Suprapubic skin (tissue), 4 donors: ENCODE measurements around the gene CRYBA2. TPM values are rescaled to one million over a fixed set of nuclear protein-coding genes. Genes with fewer than 3 reads are reported as not detected.
A peak's percentile ranks its signal among the peaks of the same experiment; 100 is the strongest.

ENCODE experiments used
- DNase-seq, 2 donors: peaks; one replicate each; pipeline ENCODE4 v3.0.0-alpha.2; 2019; ENCODE audit warnings: low spot score in 2 of 2
- H3K27ac ChIP-seq: fragments of 200-600 bp; sonication (generic); one replicate; pipeline ENCODE4 v1.5.1; 2019
- H3K27me3 ChIP-seq: fragments of 200-600 bp; sonication (generic); one replicate; pipeline ENCODE4 v1.5.1; 2019
- H3K36me3 ChIP-seq: fragments of 200-600 bp; sonication (generic); one replicate; pipeline ENCODE4 v1.5.1; 2019
- H3K4me1 ChIP-seq: fragments of 200-600 bp; sonication (generic); one replicate; pipeline ENCODE4 v1.5.1; 2019
- H3K4me3 ChIP-seq: fragments of 200-600 bp; sonication (generic); one replicate; pipeline ENCODE4 v1.5.1; 2019; ENCODE audit warnings: mild to moderate bottlenecking
- H3K9me3 ChIP-seq: fragments of 200-600 bp; sonication (generic); one replicate; pipeline ENCODE4 v1.5.1; 2019
- EP300 ChIP-seq: sonication (generic); formaldehyde crosslinking; IDR thresholded peaks from one replicate; pipeline ENCODE4 v1.6.1; 2017; ENCODE audit warnings: antibody characterized with exemption
- POLR2A ChIP-seq, 2 donors: fragments of 450-650 bp; IDR thresholded peaks; one replicate each; pipeline ENCODE4 v1.6.1; 2017; ENCODE audit warnings: antibody characterized with exemption in 2 of 2, mild to moderate bottlenecking in 2 of 2, moderate library complexity in 2 of 2
- POLR2AphosphoS5 ChIP-seq, 3 donors: sonication (generic); formaldehyde crosslinking; IDR thresholded peaks; one replicate each; pipeline ENCODE4 v1.6.1; 2017; ENCODE audit warnings: antibody characterized with exemption in 3 of 3
- WGBS: methylation state at CpG from one replicate; pipeline ENCODE4 v1.1.5; 2018; 5-methylcytosine and 5-hydroxymethylcytosine counted together
- total RNA-seq, 4 donors: library from RNA; depleted of rRNA; stranded (reverse); fragments of >200 nt; gene quantifications; one replicate each; pipeline ENCODE4 v1.1.0, GENCODE V29; 2016
- TF ChIP-seq, protein P1 (sequence below), 2 donors: fragments of 200-600 bp in 1 of 2; fragments of 450-650 bp in 1 of 2; sonication (generic) in 1 of 2; IDR thresholded peaks; one replicate each; pipeline ENCODE4 v1.5.1; 2016 to 2019; ENCODE audit warnings: antibody characterized with exemption in 2 of 2, mild to moderate bottlenecking in 1 of 2, moderate library complexity in 1 of 2

Gene CRYBA2
- total RNA-seq, 4 donors from 2014 or later, result not detected

DNA sequence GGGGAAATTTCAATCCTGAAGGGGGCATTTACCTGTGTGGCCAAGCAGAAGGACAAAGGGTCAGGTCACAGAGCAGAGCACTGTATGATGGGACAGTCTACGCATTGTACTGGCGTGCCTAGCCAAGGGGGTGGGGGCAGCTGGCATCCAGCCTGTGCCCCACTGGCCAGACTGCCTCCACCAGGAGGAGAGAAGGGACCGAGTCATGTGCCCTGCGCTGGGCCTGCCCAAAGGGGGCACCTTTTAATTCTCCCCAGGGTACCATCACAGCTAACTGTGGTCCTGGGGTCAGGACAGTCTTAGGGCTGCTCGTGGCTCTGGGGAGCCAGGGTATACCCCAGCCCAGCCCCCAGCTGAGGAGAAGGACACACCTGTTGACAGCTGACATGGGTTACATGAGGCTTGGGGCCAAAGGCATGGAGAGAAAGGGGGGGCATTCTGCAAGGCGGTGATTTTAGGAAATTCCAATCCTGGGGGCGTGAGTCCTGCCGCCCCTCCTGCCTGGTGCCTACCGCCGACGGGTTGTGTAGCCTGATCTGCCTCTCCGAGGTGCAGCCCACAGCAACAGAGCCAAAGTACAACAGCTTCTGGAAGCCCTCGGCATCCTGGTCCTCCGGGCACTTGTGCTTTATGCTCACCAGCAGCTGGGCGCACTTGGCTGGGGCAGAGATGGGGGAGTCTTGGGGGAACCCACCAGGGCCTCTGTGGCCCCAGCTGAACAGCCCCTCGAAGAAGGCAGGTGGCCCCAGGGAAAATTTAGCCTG lies 37.1 kb upstream of the CRYBA2 start:
- 58% methylated on average over 6 of the region's 16 CpGs for WGBS
- peaks cover 35% of the 10 kb centered on the region for H3K27me3 ChIP-seq
- no peak for TF ChIP-seq POLR2AphosphoS5 (IDR thresholded peaks at IDR 0.05)
- TF ChIP-seq, protein P1, sequence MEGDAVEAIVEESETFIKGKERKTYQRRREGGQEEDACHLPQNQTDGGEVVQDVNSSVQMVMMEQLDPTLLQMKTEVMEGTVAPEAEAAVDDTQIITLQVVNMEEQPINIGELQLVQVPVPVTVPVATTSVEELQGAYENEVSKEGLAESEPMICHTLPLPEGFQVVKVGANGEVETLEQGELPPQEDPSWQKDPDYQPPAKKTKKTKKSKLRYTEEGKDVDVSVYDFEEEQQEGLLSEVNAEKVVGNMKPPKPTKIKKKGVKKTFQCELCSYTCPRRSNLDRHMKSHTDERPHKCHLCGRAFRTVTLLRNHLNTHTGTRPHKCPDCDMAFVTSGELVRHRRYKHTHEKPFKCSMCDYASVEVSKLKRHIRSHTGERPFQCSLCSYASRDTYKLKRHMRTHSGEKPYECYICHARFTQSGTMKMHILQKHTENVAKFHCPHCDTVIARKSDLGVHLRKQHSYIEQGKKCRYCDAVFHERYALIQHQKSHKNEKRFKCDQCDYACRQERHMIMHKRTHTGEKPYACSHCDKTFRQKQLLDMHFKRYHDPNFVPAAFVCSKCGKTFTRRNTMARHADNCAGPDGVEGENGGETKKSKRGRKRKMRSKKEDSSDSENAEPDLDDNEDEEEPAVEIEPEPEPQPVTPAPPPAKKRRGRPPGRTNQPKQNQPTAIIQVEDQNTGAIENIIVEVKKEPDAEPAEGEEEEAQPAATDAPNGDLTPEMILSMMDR (IDR thresholded peaks at IDR 0.05), result no peak
- TF ChIP-seq POLR2A (IDR thresholded peaks at IDR 0.05), result no peak
- TF ChIP-seq EP300, result no peak
- no peaks in the 10 kb centered on the region for H3K36me3 ChIP-seq
- DNase-seq, result no peak
- no peaks in the 10 kb centered on the region for H3K4me1 ChIP-seq
- no peaks in the 10 kb centered on the region for H3K9me3 ChIP-seq
- H3K27ac ChIP-seq, result no peak overlapping the region
- no peak overlapping the region for H3K4me3 ChIP-seq

DNA sequence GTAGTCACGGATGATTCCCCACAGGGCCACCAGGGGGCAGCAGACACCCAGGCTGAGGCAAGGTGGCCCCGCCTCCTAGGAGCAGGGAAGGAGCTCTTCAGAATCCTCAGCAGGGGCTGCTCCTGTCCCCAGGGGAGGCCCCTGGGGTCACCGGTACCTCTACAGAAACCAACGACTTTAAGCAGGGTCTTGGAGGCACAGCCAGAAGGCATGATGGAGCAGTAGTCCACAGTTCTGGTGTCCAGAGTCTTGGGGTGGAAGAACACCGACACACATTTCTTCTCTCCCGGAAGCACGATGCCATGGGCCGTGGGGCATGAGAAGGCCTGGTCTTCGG lies 36.6 kb upstream of the CRYBA2 start:
- H3K9me3 ChIP-seq, result no peaks in the 10 kb centered on the region
- no peak overlapping the region for H3K27ac ChIP-seq
- peaks cover 35% of the 10 kb centered on the region for H3K27me3 ChIP-seq
- peak in 1 of 2 donors; percentile 80 for DNase-seq
- no peaks in the 10 kb centered on the region for H3K4me1 ChIP-seq
- WGBS, result no CpG with 5 or more reads among the region's 9 CpGs
- no peaks in the 10 kb centered on the region for H3K36me3 ChIP-seq
- no peak for TF ChIP-seq POLR2A (IDR thresholded peaks at IDR 0.05)
- TF ChIP-seq, protein P1 (IDR thresholded peaks at IDR 0.05), result peak; percentile 92 to 97
- TF ChIP-seq EP300, result no peak
- no peak overlapping the region for H3K4me3 ChIP-seq

DNA sequence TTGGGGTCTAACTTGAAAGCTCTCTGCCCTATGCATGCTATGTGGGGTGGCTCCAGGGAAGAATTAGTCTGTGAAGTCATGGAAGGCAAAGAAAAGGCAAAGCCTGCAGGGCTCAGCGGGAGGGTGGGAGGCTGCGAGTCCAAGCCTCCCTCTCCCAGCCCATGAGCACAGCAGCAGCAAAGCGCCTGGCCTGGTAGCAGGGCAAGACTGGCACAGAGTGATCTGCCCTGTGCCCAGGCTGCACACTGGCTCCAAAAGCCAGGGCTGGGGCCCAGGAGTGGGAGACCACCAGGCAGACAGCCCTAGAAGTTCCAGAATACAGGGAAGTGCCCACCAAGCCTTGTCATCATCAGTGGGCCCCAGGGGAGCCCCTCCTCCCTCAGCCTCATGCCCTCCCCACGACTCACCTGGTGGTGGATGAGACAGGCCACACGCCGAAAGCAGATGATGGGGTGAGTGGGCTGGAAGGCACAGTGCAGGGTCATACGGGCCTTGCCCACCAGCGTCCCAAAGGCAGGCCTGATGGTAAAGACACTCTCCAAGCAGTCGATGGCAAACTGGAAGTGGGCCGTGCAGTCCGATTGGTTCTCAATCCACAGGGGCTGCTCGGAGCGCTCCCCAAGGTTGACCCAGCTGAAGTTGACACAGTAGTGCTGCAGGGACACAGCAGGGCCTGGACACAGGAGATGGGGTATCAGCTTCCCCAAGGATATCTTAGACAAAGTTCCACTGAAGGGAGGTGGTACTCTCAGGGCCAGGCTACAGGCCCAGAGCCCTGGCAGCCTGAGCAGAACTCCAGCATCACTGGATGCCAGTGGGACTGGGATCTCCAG lies 36.0 kb upstream of the CRYBA2 start:
- Histone ChIP-seq H3K4me3 (no peak overlapping the region), H3K36me3 (no peaks in the 10 kb centered on the region), H3K9me3 (no peaks in the 10 kb centered on the region), H3K27ac (no peak overlapping the region), H3K4me1 (no peaks in the 10 kb centered on the region), H3K27me3 (peaks cover 35% of the 10 kb centered on the region)
- no peak for TF ChIP-seq POLR2AphosphoS5 (IDR thresholded peaks at IDR 0.05)
- TF ChIP-seq EP300, result no peak
- TF ChIP-seq, protein P1 (IDR thresholded peaks at IDR 0.05), result no peak
- TF ChIP-seq POLR2A (IDR thresholded peaks at IDR 0.05), result no peak
- WGBS, result 77% methylated on average over 4 of the region's 13 CpGs
- DNase-seq, result no peak

DNA sequence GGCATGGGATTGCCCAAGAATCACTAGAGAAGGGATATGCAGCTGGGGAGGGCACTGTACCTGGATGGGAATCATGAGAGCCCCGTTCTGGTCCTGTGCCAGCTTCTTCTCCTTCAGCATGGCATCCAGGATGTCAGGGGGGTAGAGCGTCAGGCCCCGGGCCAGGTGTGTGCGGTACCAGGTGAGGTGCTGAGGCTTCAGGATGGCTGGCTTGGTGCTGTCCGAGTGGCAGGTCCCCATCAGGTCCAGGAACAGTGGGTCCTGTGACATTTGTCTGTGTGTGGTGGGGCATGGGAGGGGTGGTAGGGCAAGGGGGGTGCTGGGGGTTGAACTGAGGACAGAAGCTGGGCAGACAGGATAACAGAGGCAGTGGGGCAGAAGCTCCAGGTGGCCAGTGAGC lies 34.9 kb upstream of the CRYBA2 start:
- no peak for TF ChIP-seq POLR2AphosphoS5 (IDR thresholded peaks at IDR 0.05)
- no peaks in the 10 kb centered on the region for H3K4me1 ChIP-seq
- no peak overlapping the region for H3K27ac ChIP-seq
- DNase-seq, result no peak
- H3K27me3 ChIP-seq, result peaks cover 30% of the 10 kb centered on the region
- H3K4me3 ChIP-seq, result no peak overlapping the region
- no peaks in the 10 kb centered on the region for H3K36me3 ChIP-seq
- whole genome bisulfite sequencing, result 78% methylated on average over 5 of the region's 5 CpGs
- no peaks in the 10 kb centered on the region for H3K9me3 ChIP-seq

DNA sequence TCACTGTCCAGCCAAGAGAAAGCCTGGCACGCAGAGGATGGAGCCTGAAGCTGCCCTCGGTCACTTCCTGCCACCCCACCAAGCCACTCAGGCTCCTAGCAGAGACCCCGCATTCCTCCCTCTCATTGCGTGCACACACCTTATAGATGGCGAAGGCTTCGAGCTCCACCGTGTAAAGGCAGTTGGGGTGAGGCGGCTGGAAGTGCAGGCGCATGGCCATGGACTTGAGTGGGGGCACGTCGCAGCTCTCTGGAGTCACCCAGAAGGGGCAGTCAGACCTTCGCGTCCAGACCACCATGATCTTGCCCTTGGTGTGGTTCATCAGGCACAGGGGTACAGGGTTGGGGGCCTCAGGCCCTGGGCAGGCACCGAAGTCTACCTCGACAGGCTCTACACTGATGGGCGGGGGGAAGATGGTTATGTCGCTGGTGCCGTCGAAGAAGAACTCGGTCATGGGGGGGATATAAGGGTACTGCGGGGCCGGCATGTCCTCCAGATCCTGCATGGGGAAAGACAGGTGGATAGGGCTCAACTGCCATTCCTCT lies 34.4 kb upstream of the CRYBA2 start:
- TF ChIP-seq, protein P1 (IDR thresholded peaks at IDR 0.05), result no peak
- no peak for TF ChIP-seq EP300
- TF ChIP-seq POLR2A (IDR thresholded peaks at IDR 0.05), result no peak
- no peak for TF ChIP-seq POLR2AphosphoS5 (IDR thresholded peaks at IDR 0.05)

More for the DNA sequence above, 34.4 kb upstream of the CRYBA2 start:
- no peak for DNase-seq
- Histone ChIP-seq H3K4me3 (no peak overlapping the region), H3K27me3 (peaks cover 29% of the 10 kb centered on the region), H3K9me3 (no peaks in the 10 kb centered on the region), H3K27ac (no peak overlapping the region), H3K36me3 (no peaks in the 10 kb centered on the region), H3K4me1 (no peaks in the 10 kb centered on the region)
- WGBS, result 90% methylated on average over 20 of the region's 22 CpGs
